Liver (tissue), 9 donors: ENCODE measurements around the gene GBX2. TPM values are rescaled to one million over a fixed set of nuclear protein-coding genes. Genes with fewer than 3 reads are reported as not detected.

Experiments used
- DNase-seq: peaks from one replicate; pipeline ENCODE4 v3.0.0-alpha.2; 2017; ENCODE audit warnings: low spot score
- H3K27ac ChIP-seq, 2 donors: one replicate each; pipeline ENCODE4 v1.7.0; 2013; ENCODE audit warnings: inconsistent platforms in 2 of 2, low read length in 2 of 2, control low read depth in 1 of 2, low read depth in 1 of 2, mild to moderate bottlenecking in 1 of 2
- H3K27me3 ChIP-seq, 4 donors: one replicate each; pipeline versions ENCODE4 v1.6.1 to v1.7.0; 2013; ENCODE audit warnings: low read length in 3 of 4, inconsistent platforms in 1 of 4, mild to moderate bottlenecking in 1 of 4, moderate library complexity in 1 of 4; ENCODE audit not compliant: control insufficient read depth in 4 of 4, insufficient read depth in 4 of 4
- H3K36me3 ChIP-seq, 4 donors: one replicate each; pipeline versions ENCODE4 v1.6.1 to v1.7.0; 2013; ENCODE audit warnings: low read length in 3 of 4, mild to moderate bottlenecking in 3 of 4, low read depth in 1 of 4, moderate library complexity in 1 of 4; ENCODE audit not compliant: control insufficient read depth in 4 of 4, insufficient read depth in 3 of 4
- H3K4me1 ChIP-seq, 4 donors: one replicate each; pipeline versions ENCODE4 v1.6.1 to v1.7.0; 2013; ENCODE audit warnings: low read length in 3 of 4, mild to moderate bottlenecking in 3 of 4, moderate library complexity in 1 of 4; ENCODE audit not compliant: control insufficient read depth in 4 of 4, insufficient read depth in 4 of 4
- H3K4me3 ChIP-seq, 3 donors: one replicate each; pipeline versions ENCODE4 v1.6.1 to v1.7.0; 2013; ENCODE audit warnings: low read length in 3 of 3, control low read depth in 1 of 3, low read depth in 1 of 3, mild to moderate bottlenecking in 1 of 3
- H3K9ac ChIP-seq, 2 donors: one replicate each; pipeline ENCODE4 v1.7.0; 2013; ENCODE audit warnings: low read length in 2 of 2, mild to moderate bottlenecking in 2 of 2, moderate library complexity in 2 of 2, control low read depth in 1 of 2, low read depth in 1 of 2
- H3K9me3 ChIP-seq, 4 donors: one replicate each; pipeline versions ENCODE4 v1.6.1 to v1.7.0; 2013; ENCODE audit warnings: low read length in 3 of 4; ENCODE audit not compliant: control insufficient read depth in 4 of 4
- ATF3 ChIP-seq: IDR thresholded peaks from 2 replicates; pipeline ENCODE4 v1.6.1; 2016; ENCODE audit warnings: antibody characterized with exemption
- EGR1 ChIP-seq, 2 donors: IDR thresholded peaks; 2 replicates each; pipeline ENCODE4 v1.6.1; 2016 to 2018; ENCODE audit warnings: antibody characterized with exemption in 2 of 2, low read depth in 2 of 2
- FOXA1 ChIP-seq: IDR thresholded peaks from 2 replicates; pipeline ENCODE4 v1.6.1; 2016; ENCODE audit warnings: antibody characterized with exemption
- FOXA2 ChIP-seq: IDR thresholded peaks from 2 replicates; pipeline ENCODE4 v1.6.1; 2016; ENCODE audit warnings: antibody characterized with exemption
- JUND ChIP-seq, 2 donors: IDR thresholded peaks; 2 replicates each; pipeline ENCODE4 v1.6.1; 2016; ENCODE audit warnings: antibody characterized with exemption in 2 of 2
- MAX ChIP-seq: IDR thresholded peaks from 2 replicates; pipeline ENCODE4 v1.6.1; 2016; ENCODE audit warnings: antibody characterized with exemption
- NR2F2 ChIP-seq: IDR thresholded peaks from 2 replicates; pipeline ENCODE4 v1.6.1; 2016; ENCODE audit warnings: antibody characterized with exemption
- RAD21 ChIP-seq, 2 donors: IDR thresholded peaks; 2 replicates each; pipeline ENCODE4 v1.6.1; 2016; ENCODE audit warnings: antibody characterized with exemption in 2 of 2, mild to moderate bottlenecking in 2 of 2
- RXRA ChIP-seq, 2 donors: IDR thresholded peaks; 2 replicates each; pipeline ENCODE4 v1.6.1; 2017 to 2018; ENCODE audit warnings: antibody characterized with exemption in 2 of 2, mild to moderate bottlenecking in 1 of 2
- SP1 ChIP-seq: IDR thresholded peaks from 2 replicates; pipeline ENCODE4 v1.6.1; 2018; ENCODE audit warnings: antibody characterized with exemption, mild to moderate bottlenecking
- TAF1 ChIP-seq: conservative IDR thresholded peaks from 2 replicates; pipeline ENCODE4 v1.6.1; 2016; ENCODE audit warnings: antibody characterized with exemption, mild to moderate bottlenecking
- YY1 ChIP-seq: IDR thresholded peaks from 2 replicates; pipeline ENCODE4 v1.6.1; 2016; ENCODE audit warnings: antibody characterized with exemption, mild to moderate bottlenecking
- WGBS: extraction: QIAGEN DNeasy Blood & Tissue Kit; methylation state at CpG from one replicate; pipeline ENCODE4 v1.1.7; 2013; 5-methylcytosine and 5-hydroxymethylcytosine counted together
- polyA plus RNA-seq, 2 donors: library from polyadenylated mRNA; stranded (reverse) in 1 of 2; unstranded in 1 of 2; fragments of 200-250 nt in 1 of 2; fragments of >200 nt in 1 of 2; fragmentation: Nextera tagmentation in 1 of 2; extraction: Ambion mirVana in 1 of 2; gene quantifications; one replicate each; pipeline versions ENCODE4 v1.2.1 to v1.2.3, GENCODE V29; 2013 to 2015
- total RNA-seq, 2 donors: library from RNA; depleted of rRNA; stranded (reverse); fragments of >200 nt; gene quantifications; one replicate each; pipeline ENCODE4 v1.2.3, GENCODE V29; 2014
- TF ChIP-seq, protein P1 (sequence below): IDR thresholded peaks from 2 replicates; pipeline ENCODE4 v1.6.1; 2016; ENCODE audit warnings: antibody characterized with exemption, mild to moderate bottlenecking
- donor health status: healthy.
- donor health status: healthy.
- donor health status: healthy.
- donor health status: healthy.
- donor health status: healthy.

Gene GBX2
- total and polyA plus RNA-seq, 4 donors: not detected

GRCh38 chr2:236171181-236171679, 3.0 kb upstream of the GBX2 start:
- TF ChIP-seq FOXA1 (no peak), ATF3 (no peak), SP1 (no peak), NR2F2 (no peak), FOXA2 (no peak), TAF1 (no peak), MAX (no peak)
- H3K9me3 ChIP-seq: no peaks in the 10 kb centered on the region
- DNase-seq: no peak
- peaks cover 8 to 26% (median 18%) of the 10 kb centered on the region in 4 donors for H3K4me1 ChIP-seq
- peaks cover 0 to 41% (median 30%) of the 10 kb centered on the region in 4 donors for H3K27me3 ChIP-seq
- 5% methylated on average over 27 of the region's 27 CpGs for WGBS
- no peaks in the 10 kb centered on the region for H3K36me3 ChIP-seq
- no peak overlapping the region for H3K9ac ChIP-seq
- no peak overlapping the region for H3K27ac ChIP-seq
- H3K4me3 ChIP-seq: no peak overlapping the region

DNA sequence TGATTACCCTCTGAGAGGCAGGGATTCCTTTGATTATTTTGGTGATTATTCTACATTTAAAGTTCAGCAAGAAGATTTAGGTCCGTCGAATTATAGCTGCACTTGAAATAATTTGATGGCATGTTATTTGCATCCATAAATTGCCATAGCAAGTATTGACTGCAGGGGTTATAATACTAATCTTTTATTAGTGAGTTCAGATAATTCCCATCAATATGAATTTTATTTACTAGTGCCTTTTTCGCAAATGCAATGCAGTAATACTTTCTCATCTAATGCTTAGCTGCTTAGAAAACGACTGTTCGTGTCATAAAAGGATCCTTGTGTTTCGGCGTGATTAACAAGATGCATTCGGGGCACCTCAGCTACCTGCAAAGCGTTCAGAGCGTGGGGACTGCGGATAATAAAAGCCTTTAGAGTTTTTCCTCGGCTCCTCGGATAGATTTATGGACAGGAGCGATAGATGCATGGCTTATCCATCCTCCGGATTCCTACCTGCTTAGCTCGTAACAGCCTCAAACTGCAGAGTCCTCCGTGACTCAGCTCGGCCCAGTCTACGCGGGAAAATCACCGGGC, 2.5 kb upstream of the GBX2 start:
- Histone ChIP-seq H3K27ac (no peak overlapping the region), H3K9me3 (no peaks in the 10 kb centered on the region), H3K36me3 (no peaks in the 10 kb centered on the region), H3K27me3 (peaks cover 0 to 39% (median 28%) of the 10 kb centered on the region in 4 donors), H3K9ac (no peak overlapping the region), H3K4me3 (no peak overlapping the region), H3K4me1 (peaks cover 12 to 32% (median 20%) of the 10 kb centered on the region in 4 donors)
- TF ChIP-seq RXRA (IDR thresholded peaks at IDR 0.05): no peak
- 9% methylated on average over 21 of the region's 21 CpGs for WGBS
- DNase-seq: no peak

DNA sequence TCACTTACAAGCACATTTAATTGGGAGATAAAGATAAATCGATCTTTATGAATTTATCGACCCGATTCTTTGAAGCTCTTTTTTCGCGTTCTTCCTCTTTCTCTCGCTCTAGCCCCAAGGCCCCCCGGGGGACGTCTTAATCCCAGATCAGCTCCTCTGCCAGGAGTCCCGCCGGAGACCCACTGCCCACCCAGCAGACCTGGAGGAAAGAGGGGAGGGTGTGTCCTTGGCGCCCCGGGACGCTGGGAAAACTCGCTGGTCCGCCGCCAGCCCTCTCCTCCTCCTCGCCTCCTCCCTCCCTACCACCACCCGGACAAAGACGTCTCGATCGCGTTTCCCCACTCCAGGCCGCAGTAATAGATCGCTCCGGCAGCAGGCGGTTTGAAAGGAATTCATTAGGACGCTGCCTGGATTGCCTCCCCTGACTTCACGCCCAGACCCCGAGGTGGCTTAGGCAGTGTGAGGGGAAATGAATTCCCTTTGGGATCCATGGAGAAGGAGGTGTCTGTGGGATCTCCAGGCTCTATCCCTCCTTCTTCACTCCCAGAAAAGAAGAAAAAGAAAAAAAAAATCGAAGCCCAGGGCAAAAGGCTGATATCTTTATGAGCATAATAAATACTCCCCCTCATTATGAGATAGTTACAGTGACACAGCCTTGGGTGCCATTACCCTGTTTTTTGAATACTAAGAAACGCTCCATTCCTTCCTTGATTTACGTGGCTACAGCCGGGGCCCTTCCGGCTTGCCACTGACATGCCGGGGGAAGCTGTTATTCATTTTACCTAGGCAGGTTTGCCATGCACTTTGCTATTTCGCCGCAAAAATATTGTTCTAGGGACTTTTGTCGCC, 1.8 kb upstream of the GBX2 start:
- no peak for DNase-seq
- no peak overlapping the region for H3K27ac ChIP-seq
- H3K9me3 ChIP-seq: no peaks in the 10 kb centered on the region
- H3K4me3 ChIP-seq: no peak overlapping the region
- peaks cover 0 to 37% (median 28%) of the 10 kb centered on the region in 4 donors for H3K27me3 ChIP-seq
- H3K9ac ChIP-seq: no peak overlapping the region
- TF ChIP-seq JUND (IDR thresholded peaks at IDR 0.05): no peak
- no peak for TF ChIP-seq RAD21 (IDR thresholded peaks at IDR 0.05)
- TF ChIP-seq, protein P1, sequence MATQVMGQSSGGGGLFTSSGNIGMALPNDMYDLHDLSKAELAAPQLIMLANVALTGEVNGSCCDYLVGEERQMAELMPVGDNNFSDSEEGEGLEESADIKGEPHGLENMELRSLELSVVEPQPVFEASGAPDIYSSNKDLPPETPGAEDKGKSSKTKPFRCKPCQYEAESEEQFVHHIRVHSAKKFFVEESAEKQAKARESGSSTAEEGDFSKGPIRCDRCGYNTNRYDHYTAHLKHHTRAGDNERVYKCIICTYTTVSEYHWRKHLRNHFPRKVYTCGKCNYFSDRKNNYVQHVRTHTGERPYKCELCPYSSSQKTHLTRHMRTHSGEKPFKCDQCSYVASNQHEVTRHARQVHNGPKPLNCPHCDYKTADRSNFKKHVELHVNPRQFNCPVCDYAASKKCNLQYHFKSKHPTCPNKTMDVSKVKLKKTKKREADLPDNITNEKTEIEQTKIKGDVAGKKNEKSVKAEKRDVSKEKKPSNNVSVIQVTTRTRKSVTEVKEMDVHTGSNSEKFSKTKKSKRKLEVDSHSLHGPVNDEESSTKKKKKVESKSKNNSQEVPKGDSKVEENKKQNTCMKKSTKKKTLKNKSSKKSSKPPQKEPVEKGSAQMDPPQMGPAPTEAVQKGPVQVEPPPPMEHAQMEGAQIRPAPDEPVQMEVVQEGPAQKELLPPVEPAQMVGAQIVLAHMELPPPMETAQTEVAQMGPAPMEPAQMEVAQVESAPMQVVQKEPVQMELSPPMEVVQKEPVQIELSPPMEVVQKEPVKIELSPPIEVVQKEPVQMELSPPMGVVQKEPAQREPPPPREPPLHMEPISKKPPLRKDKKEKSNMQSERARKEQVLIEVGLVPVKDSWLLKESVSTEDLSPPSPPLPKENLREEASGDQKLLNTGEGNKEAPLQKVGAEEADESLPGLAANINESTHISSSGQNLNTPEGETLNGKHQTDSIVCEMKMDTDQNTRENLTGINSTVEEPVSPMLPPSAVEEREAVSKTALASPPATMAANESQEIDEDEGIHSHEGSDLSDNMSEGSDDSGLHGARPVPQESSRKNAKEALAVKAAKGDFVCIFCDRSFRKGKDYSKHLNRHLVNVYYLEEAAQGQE: no peak
- TF ChIP-seq SP1: no peak
- TF ChIP-seq EGR1 (IDR thresholded peaks at IDR 0.05; ENCODE audit: low read depth in 2 of 2): no peak
- TF ChIP-seq FOXA1: no peak
- no peak for TF ChIP-seq YY1
- no peak for TF ChIP-seq NR2F2
- no peaks in the 10 kb centered on the region for H3K36me3 ChIP-seq
- WGBS: 7% methylated on average over 38 of the region's 38 CpGs
- H3K4me1 ChIP-seq: peaks cover 12 to 32% (median 21%) of the 10 kb centered on the region in 4 donors
